Head of caudate nucleus (tissue), 42 donors: Measurements from ENCODE around the gene B4GALNT4.

Source experiments
- DNase-seq, 42 donors: peaks; one replicate each; pipeline versions ENCODE4 v3.0.0 to v3.0.0-alpha.2; 2020 to 2021; ENCODE audit warnings: mixed read lengths in 7 of 42
- intact Hi-C: fragments of 100-400 bp; cut with DNase I; formaldehyde crosslinking; loops from one replicate; pipeline ENCODE4 v1.15.0; 2022

Gene B4GALNT4

DNA sequence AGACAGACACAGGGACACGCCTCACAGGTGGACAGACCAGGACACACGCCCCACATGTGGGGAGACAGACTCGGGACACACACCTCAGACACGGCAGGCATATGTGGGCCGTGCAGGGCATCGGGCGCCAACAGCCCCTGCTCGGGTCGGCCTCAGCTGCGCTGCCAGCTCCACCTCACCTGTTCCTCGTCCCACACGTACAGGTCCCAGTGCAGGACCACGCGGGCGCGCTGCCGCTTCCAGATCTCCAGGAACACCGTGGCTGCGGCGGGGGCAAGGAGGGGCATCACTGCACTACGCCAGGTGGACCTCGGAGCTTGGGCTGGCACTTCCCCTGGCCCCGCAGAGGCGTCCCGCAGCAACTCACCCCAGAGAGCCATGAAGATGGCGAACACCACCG is 60.1 kb downstream of the B4GALNT4 start:
- DNase-seq: no peak
- intact Hi-C loops: no loop called here

DNA sequence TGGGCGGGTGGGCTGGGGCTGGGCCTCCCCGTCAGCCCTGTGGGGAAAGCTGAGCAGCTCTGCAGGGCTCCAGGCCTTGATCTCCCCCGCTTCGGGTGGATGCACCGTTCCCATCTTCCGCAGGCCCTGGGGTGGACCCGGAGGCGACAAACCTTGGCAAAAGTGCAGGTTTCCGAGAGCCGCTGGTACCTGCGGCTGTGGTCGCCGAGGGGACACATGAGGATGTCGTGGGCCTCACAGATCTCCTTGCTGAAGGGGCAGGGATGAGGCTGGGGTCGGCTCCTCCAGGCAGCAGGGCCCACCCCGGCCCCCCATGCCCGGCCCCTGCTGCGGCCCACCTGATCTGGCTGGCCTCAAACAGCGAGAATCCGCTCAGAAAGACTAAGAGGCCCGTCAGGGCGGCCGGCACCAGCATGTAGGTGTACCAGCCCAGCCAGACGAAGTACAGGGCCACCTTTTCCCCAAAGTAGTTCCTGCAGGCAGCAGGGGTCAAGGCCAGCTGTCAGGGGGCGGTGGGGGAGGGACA is 60.7 kb downstream of the B4GALNT4 start:
- intact Hi-C loops: no loop called here
- no peak for DNase-seq
